Endometrium (tissue), 2 donors: ENCODE measurements around the gene HYAL1.
"Not testable (repeated sequence)": the region's sequence is repeated elsewhere in the genome, so short reads cannot be mapped to it uniquely, and the experiment has no call there.

ENCODE experiments used
- FAIRE-seq: peaks from 2 replicates; lab custom pipeline; 2012; peaks lifted over from hg19 to GRCh38; lab: Jason Lieb, UNC
- donor health status: control.
- donor health status: control.

HYAL1 gene

DNA sequence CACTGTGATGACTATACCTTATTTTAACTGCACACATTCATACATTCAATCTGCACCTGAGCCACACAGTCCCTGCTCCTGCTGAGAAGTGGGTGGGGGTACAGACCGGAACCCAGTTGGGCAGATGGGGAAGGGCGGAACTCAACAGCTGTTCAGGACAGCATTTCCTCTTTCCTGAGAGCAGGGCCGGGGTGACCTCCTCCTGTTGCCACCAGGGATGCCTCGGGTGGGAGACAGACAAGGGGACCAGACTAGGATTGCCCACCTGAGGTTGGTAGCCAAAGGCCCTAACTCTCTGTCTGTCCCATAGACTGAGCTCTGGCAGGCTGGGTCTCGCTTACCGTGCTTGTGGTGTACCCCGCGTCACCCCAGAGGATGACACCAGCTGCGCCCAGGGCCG, 15.2 kb upstream of the HYAL1 start:
- no peak for FAIRE-seq

DNA sequence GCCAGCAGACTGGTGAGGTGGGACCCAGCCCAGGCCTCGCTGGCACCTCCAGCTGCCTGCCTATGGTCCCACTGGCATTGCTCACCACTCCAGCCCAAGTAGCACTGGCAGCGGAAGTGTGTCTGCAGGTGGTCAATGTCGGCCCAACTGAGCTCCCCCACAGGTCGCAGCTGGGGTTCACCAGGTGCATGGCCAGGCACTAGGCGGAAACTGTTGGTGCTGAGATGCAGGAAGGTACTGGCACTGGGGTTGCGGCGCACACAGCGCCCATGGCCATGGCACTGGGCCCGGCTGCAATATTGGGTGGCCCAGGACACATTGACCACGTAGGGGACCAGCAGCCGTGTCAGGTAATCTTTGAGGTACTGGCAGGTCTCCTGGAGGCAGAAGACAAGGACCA, 14.8 kb upstream of the HYAL1 start:
- no peak for FAIRE-seq

GRCh38 chr3:50317300-50317699, 13.9 kb upstream of the HYAL1 start:
- FAIRE-seq: no peak

GRCh38 chr3:50316657-50317242, 13.4 kb upstream of the HYAL1 start:
- no peak for FAIRE-seq

DNA sequence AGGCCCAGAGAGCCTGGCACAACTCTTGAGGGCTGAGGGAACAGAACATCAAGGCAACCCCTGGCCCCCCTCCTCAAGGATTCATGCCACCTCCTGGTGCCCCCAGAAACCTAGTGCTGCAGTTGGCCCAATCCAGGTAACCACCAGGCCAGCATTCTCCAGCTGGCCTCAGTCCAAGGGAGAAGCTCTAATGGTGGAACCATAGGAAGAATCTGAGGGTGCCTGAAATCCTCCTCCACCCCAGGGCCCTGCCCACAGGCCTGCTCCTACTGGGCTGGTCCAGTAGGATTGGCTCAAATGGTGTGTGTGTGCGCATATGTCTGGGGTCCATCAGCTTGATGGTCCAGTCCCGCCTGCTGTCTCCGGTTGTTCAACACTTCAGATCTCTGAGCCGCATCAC, 11.4 kb upstream of the HYAL1 start:
- no peak for FAIRE-seq

DNA sequence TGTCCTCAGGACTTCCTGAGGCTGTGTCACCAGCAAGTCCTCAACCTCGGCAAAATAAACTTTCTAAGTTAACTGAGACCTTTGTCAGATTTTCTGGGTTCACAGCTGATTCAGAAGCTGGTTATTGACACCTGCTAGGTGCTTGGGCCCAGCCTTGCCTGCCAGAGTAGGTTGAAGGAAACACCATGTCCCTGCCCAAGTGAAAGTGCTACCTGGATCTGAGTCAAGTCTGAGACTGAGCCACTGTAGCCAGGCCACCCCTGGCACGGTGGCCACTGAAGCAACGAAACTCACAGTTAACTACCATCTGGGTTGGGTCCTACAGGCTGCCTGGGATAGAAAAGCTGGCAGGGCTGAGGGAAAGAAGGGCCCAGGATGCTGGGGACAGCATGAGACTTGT, 11.0 kb upstream of the HYAL1 start:
- no peak for FAIRE-seq

DNA sequence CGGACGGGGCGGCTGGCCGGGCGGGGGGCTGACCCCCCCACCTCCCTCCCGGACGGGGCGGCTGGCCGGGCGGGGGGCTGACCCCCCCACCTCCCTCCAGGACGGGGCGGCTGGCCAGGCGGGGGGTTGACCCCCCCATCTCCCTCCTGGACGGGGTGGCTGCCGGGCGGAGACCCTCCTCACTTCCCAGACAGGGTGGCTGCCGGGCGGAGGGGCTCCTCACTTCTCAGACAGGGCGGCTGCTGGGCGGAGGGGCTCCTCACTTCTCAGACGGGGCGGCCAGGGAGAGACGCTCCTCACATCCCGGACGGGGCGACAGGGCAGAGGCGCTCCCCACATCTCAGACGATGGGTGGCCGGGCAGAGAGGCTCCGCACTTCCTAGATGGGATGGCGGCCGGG, 8.7 kb upstream of the HYAL1 start:
- FAIRE-seq: not testable (repeated sequence)

DNA sequence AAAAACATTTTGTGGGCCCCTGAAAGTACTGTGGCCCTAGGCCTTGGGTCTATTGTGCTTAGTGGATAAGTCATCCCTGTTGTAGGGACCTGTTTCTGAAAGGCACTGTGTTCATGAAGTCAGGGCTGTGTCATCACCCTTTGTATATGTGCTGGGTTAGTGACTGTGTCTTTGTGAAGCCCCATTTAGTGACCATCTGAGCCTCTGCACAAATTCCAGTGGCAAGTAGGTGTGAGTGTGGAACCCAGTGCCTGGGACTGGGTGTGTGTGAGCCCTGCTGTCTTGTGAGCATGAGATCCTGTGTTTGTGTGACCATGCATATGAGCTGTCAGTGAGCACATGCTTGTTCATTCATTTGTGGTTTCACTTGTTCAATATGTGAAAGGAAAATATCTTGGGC, 1.2 kb upstream of the HYAL1 start:
- FAIRE-seq: no peak

- FAIRE-seq: no peak
These were observed 1.0 kb downstream of the HYAL1 start for GRCh38 chr3:50302095-50303012.

- FAIRE-seq: no peak
These were observed 2.6 kb downstream of the HYAL1 start for GRCh38 chr3:50300681-50301254.

- no peak for FAIRE-seq
These were observed 3.3 kb downstream of the HYAL1 start for GRCh38 chr3:50299929-50300680.

- FAIRE-seq: no peak
These were observed 3.8 kb downstream of the HYAL1 start for GRCh38 chr3:50299638-50299928.

DNA sequence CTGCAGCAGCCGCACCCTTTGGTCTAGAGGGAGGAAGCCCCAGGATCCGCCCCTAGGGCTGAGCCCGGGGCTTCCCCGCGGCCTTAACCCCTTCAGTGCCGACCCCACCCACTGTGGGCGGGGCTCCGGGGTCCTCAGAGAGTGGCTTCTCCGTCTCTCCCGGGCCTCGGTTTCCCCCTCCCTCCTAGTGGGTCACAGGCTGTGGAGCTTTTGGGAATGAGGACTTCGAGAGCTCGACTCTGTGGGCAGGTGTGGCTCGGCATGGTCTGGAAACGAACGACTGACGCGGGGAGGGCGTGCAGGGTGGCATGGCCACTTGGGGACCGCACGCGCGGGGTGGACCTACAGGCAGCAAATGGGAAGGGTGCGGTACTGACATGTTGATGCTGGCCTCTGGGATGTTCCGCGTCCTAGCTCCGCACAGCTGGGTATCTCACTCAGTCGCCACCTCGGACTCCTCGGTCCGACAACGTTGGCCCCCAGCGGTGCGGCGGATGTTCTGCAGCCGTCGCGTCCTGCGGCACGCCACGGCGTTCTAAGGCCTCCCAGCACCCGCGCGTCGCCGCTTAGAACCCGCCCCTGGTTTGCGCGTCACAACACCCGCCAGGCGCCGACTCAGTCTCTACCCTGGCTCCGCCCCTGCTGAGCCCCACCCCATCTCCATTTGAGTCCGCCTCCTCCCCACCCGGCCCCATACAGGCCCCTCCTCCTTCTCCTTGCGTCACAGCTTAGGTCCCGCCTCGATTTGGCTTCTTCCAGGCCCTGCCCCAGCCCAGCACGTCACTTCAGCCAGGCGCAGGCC, 4.3 kb downstream of the HYAL1 start, which contains the start of the genes HYAL3 and NAA80:
HYAL3 (minus strand) TSS at position 570 of the 802 bp plus-strand sequence. CDS start 3,803 bp downstream, outside the sequence.
NAA80 (minus strand) TSS at position 570 of the 802 bp plus-strand sequence. CDS start 1,942 bp downstream, outside the sequence.
- FAIRE-seq: peak; percentile 95

- FAIRE-seq: no peak
These were observed 5.3 kb downstream of the HYAL1 start for GRCh38 chr3:50297896-50298725.

DNA sequence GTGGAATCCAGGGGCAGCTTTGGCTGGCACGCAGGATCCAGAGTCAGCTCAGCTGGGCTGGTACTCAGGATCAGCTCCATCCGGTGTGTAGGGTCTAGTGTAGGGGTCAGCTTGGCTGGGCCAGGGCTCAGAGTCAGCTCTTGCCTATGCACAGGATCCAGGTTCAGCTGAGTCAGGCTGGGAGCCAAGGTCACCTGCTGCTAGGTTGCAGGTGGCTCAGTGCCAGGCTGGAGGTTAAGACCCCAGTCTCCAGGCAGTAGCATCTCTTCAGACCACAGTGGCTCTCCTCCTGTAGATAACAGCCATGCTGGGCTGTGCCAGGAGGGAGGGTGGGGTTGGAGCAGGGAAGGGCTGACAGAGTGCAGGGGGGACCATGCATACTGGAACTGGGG, 6.0 kb downstream of the HYAL1 start:
- no peak for FAIRE-seq

GRCh38 chr3:50296721-50297383, 6.5 kb downstream of the HYAL1 start:
- no peak for FAIRE-seq

- no peak for FAIRE-seq
These were observed 7.6 kb downstream of the HYAL1 start for GRCh38 chr3:50295553-50296431.

GRCh38 chr3:50294492-50295403, 8.6 kb downstream of the HYAL1 start:
- FAIRE-seq: no peak
